GM12873 (cell line): ENCODE results near the gene NXPH4.
A peak's percentile ranks its signal among the peaks of the same experiment; 100 is the strongest.

ENCODE experiments used
- TF ChIP-seq, protein P1 (sequence below): IDR thresholded peaks from 2 replicates; pipeline ENCODE4 v1.5.1; 2012; ENCODE audit warnings: low read depth, mild to moderate bottlenecking, moderate library complexity, low read length, control low read depth; ENCODE audit not compliant: insufficient read depth; ENCODE audit errors: missing control alignments

Gene NXPH4

DNA sequence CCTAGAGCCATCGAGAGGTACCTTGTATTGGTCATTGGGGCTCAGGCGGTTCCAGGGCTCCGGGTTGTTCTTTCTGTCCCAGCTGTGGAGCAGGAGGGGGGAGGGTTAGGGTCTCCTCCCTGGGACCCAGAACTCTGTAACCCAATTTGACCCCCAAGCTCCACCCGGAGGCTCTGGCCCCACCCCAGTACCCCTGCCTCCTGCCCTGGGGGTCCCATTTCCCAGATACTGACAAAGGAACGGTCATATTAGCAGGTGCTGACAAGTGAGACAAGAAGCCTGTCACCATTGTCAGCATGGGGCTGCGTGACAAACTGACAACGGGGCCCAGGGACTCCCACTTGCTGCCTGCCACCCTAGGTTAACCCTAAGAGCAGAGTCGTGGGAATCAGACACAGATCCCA lies 19.1 kb downstream of the NXPH4 start:
- TF ChIP-seq, protein P1, sequence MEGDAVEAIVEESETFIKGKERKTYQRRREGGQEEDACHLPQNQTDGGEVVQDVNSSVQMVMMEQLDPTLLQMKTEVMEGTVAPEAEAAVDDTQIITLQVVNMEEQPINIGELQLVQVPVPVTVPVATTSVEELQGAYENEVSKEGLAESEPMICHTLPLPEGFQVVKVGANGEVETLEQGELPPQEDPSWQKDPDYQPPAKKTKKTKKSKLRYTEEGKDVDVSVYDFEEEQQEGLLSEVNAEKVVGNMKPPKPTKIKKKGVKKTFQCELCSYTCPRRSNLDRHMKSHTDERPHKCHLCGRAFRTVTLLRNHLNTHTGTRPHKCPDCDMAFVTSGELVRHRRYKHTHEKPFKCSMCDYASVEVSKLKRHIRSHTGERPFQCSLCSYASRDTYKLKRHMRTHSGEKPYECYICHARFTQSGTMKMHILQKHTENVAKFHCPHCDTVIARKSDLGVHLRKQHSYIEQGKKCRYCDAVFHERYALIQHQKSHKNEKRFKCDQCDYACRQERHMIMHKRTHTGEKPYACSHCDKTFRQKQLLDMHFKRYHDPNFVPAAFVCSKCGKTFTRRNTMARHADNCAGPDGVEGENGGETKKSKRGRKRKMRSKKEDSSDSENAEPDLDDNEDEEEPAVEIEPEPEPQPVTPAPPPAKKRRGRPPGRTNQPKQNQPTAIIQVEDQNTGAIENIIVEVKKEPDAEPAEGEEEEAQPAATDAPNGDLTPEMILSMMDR, result no peak

DNA sequence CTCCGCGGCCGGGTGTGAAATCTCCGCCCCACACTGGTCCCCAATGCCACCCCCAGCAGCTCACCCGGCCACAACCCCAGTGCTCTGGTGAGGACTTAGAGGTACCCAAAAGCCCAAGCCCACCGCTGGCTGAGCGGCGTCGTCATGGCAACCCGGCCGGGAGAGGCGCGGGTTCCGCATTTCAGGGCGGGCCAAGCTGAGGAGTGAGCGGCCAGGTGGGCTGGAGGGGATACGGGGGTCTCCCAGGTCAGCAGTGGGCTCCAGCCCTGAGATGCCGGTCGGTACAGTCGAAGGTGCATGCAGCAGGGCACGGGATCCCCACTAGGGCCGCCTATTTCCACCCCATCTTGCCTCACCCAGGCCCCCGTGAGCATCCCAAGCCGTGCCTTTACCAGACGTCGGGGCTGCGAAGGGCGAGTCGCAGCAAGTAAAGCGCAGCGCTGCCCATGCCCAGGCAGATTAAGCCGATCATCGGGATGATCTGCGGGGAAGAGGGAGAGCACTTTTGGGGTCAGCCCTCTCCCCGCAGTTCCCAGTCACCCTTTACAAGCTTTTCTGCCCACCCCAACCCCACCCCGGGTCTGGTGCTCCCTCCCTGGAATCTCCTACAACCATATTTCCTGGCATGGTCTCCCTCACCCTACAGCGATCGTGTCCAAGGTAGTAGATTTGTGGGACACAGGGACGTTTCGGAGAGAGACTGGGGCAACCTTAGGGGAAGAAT lies 19.8 kb downstream of the NXPH4 start:
- TF ChIP-seq, protein P1, result no peak

DNA sequence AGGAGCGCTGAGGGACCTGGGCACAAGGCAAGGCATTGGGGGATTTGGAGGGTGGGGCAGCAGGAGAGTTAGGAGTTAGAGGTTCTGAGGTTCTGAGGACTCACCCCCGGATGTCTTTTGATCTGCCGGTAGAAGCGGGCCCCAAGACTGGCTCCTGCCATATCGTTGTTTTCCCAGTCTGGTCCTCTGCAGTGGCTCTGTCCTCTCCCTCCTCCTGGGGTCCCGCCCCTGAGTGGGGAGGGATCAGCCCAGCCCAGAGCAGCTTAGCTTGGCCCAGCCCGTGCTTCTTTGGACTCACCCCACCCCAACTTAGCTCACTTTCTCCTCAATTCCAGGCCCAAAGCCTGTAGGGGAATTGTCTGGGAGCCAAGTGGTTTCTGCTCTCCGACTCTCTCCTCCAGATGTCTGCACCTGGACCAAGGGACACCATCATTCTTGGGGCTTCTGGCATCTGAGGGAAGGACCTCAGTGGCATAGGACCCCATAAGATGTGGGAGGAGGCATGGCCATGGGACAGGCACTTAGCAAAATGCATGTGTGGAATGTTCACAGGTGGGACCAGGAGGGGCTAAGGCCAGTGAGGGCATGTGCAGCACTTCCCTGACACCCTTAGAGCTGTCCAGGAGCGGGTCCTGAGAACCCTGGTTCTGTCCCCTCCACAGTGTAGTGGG lies 20.5 kb downstream of the NXPH4 start:
- TF ChIP-seq, protein P1, result no peak

DNA sequence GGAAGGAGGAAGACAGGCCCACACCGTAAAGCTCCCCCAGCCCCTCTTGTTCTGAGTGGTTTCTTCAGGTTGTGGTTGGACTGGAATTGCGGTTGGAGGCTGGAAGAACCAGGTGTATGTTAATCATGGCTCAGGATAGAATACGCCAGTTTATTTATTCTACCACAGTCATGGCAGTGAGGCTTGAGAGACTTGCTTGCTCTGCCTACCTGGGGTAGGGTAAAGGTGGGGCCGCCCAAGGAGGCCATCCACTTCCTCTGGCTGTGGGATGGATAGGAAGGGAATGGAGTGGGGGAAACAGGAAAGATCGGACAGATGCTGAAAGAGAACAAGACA lies 21.0 kb downstream of the NXPH4 start:
- TF ChIP-seq, protein P1, result no peak

DNA sequence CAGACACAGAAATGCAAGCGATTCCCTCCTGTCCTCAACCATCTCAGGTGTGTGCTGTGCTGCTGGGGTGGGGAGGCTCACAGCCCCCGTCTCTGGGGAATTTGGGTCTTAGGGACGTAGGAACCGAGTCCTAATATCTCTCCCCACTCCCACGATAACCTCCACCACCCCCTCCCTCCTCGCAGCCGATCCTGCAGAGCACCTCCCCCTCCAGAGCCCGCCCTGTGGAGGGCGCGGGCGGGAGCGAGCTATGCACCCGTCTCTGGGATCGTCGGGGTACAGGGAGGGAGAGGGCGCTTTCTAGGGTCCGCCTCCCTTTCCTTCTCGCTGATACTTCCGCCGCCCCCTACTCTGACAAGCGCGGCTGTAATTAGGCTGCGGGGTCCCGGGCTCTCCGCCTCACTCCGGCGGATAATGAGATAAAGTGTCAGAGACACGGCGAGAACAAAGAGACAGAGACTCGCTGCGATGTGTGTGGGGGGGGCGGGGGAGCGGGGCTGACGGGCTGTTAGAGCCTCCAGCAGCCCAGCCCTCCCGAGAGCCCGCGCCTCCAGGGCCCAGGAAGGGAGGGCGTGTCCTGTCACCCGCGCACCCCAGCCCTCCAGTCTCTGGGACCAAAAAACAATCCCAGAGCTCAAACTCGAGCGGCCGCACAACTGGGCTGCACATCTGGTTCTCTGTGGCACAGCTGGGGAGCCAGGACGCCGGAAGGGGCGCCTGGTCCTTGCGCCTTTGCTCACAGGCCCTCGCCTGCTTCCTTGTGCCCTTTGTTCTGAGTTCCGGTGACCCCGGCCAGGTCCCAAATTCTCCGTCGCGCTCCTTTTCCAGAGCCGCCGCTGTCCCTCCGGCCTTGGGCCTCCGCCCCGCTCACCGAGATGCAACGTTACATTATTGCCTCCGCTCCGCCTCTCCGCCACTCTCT lies 21.6 kb downstream of the NXPH4 start:
- TF ChIP-seq, protein P1, result no peak

DNA sequence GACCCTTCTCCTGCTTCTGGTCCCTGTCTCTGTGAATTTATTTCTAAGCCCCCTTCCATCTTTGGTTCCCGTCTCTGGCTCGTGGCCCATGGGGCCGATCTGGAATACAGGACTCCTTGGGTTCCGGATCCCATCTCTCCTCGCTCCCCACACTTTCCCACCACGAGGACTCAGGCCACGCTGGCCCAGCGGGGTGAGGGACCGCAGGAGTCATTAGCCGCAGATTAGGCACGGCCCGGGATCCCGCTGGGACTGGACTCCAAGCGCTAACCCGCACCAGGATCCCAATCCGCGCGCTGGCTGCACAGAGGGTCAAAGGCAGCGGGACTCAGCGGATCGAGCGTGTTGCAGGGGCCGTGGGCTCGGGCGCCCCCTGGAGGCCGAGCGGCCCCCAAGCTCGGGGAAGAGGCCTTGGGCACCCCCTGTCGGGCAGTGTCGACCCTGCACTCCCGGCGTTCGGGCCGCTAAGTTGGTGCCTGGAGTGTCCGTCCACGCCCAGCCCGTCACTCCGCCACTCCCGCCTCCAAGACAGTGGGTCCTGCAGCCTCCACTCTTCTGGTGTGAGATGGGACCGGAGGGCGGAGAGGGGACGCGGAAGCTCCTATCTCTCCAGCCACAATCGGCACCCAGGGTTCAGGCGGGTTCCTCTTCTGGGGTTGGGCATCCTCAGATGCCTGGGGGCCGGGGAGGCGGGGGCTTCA lies 22.4 kb downstream of the NXPH4 start:
- TF ChIP-seq, protein P1, result peak; percentile 100

DNA sequence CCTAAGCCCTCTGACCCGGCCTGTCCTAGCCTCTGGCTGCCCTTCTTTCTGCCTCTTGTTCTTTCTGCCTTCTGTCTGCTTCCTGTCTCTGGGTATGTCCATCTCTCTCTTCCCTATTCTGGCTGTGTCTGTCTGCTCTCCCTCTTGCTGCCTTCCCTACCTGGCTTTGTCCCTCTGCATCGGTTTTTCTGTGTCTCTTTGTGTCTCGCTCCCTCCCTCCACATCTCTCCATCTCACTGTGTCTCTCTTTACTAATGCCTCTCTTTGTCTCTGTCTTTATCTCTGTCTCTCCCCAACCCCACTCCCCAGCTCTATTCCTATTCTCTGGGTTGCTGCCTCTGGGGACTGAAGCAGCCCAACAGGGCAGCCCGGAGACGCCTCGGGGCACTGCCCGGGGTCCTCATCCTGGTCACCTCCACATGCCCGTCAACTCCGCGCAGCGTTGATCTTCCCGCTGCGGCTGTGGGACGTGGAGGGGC lies 23.0 kb downstream of the NXPH4 start:
- TF ChIP-seq, protein P1, result no peak
